GM18870 (cell line): ENCODE results near the gene RCOR2.
A peak's percentile ranks its signal among the peaks of the same experiment; 100 is the strongest.
"Not testable (repeated sequence)": the region's sequence is repeated elsewhere in the genome, so short reads cannot be mapped to it uniquely, and the experiment has no call there.

Experiments
- ATAC-seq: cut with Tn5 transposase; IDR thresholded peaks from one replicate; pipeline ENCODE4 v1.9.1; 2021; ENCODE audit warnings: moderate library complexity; ENCODE audit not compliant: unreplicated experiment

RCOR2 gene

DNA sequence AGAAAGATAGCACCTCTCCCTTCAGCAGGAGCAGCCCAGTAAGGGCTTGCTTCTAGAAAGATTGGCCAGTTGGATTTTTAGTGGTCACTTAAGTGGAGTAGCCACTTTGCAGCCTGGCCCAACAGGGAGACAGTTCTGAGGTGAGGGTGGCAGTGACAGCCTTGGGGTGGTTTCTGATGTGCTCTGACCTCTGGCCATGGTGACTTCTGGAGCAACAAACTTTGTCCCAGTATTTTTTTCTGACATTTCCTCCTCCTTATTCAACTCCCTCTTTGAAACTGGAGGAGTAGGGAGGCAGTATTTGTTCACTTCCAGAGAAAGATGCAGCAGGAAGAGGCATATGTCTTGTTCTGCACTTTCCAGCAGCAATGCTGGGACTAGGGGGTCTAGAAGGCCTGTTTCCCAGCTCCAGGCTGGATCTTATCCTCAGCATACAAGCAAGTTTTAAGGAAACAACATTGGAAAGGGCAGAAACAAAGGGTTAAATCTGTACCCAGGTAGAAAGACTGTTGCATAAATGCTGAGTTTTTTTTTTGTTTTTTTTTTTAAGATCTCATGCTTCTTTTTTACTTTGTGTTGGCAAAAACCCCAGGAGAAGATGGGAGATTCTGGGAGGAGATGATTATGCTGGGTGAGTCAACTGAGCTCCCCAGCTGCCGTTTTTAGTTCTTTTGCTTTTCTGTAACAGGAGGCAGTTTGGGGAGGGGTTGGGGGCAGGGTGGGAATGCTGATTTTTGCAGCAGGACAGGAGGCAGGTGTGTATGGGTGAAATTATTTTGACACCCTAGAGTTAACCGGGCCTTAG is 37.2 kb downstream of the RCOR2 start:
- ATAC-seq, result no peak

DNA sequence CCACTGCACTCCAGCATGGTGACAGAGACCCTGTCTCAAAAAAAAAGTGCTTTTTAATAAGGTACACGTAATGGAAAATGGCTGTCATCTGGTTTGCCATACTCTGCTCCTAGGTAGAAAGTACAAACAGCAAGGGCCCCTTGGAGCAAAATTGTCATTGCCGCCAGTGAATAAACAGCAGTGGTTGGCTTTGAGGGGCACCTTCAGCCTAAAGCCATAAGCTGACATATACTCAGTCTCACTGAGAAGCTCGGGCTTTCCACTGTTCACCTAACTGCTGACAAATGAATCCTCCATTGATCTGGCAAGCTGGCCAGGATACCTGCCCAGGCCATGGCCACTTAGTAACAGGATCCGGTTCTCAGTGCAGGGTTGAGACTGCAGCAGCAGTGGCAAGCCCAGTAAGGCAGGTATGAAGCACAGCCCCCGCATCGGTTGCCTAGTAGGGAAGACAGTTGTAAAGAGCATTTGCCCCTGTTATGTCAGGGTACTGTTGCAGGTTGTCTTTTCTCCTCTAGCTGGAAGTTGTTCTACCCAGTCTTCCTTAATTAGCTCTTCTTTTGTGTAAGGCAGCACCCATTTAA is 39.2 kb downstream of the RCOR2 start:
- no peak for ATAC-seq

DNA sequence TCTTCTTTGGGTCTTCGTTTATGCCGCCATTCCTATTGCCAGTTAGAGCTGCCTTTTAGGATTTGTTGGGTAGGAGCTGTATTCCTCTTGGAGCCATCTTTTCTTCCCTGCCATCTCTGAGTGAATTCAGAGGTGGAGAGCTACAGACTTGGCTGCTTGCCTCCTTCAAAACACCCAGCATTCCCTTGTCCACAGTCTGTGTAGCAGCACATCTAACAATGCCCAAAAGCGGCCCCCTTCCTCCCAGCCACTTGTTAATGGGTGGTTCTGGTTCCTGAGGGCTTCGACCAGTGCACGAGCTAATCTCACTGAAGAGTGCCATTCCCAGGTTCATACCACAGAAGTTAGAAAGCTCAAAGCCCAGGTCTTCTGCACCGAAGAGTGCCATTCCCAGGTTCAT is 40.3 kb downstream of the RCOR2 start:
- ATAC-seq, result no peak

DNA sequence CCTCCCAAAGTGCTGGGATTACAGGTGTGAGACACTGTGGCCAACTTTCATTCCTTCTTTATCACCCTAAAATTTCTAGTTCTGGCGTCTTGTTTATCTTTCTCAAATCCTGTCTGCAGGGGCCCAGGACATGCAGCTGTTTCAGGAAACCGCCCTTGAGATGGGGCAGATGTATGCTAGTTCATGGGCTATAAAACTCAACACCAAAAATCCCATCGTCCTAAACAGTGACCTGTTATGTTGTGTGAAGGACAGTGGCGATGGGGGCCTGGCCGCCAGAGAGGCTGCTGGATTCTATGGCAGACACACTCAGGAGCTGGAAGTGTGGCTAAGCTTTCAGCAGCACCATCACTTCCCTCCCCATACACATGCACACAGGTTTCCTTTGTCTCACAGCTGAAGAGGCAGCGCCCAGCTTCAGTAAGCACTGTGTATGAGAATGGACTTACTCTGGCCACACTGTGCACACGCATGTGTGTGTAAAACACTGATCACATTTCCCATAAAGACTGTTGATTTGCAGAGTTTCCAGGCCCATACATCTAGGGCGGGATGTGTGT is 41.4 kb downstream of the RCOR2 start:
- ATAC-seq, result no peak

DNA sequence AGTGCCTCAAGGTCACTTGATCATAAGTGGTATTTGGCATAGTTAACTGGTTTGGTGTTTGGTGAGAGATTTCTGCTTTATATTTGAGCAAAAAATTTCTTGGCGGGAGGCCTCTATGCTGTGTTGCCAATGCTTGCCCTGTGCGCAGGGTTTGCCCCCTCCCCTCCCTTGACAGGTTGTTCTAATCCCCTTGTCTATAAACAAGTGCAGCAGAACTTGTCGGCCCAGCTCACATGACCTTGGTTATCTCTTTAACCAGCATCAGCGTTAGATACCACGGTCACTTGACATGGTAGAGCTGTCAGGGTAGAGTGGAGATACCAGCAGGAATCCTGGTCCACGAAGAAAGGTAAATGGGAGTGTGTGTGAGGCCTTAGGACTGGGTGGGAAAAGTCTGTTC is 42.5 kb downstream of the RCOR2 start:
- ATAC-seq, result no peak

DNA sequence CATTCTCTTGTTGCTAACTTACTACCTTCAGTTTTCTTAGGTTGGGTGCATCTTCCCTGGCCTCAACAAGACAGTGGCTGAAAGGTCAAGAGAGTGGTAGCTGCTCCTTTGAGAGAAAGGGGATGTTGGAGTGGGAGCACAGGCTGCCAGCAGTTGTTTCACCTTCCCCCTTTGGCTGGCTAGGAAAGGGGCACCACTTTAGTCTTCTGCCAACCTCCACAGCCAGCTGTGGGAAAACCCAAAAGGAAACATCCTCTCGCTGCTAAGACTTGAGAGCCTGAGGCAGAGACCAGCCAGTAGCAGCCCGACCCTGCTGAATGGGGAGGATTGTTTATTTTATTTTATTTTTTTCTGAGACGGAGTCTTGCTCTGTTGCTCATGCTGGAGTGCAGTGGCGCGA is 43.7 kb downstream of the RCOR2 start:
- ATAC-seq, result no peak

DNA sequence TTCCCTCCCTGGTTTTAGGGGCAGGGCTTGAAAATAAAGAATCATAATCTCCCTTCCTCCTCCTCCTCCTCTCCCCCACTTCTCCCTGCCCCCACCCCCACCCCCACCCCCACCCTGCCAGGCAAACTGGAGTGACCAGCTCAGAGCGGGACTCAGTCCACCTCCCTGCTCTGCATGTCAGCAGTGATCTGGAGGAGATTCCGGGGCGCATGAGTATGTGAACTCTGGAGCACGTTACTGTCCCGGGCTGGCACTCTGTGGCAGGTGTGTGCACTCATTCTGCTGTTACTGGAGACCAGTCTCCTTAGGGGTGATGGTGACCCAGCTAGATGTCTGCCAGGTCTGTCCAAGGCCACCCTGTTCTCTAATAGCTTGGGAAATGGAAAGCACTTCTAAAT is 44.2 kb downstream of the RCOR2 start:
- no peak for ATAC-seq

DNA sequence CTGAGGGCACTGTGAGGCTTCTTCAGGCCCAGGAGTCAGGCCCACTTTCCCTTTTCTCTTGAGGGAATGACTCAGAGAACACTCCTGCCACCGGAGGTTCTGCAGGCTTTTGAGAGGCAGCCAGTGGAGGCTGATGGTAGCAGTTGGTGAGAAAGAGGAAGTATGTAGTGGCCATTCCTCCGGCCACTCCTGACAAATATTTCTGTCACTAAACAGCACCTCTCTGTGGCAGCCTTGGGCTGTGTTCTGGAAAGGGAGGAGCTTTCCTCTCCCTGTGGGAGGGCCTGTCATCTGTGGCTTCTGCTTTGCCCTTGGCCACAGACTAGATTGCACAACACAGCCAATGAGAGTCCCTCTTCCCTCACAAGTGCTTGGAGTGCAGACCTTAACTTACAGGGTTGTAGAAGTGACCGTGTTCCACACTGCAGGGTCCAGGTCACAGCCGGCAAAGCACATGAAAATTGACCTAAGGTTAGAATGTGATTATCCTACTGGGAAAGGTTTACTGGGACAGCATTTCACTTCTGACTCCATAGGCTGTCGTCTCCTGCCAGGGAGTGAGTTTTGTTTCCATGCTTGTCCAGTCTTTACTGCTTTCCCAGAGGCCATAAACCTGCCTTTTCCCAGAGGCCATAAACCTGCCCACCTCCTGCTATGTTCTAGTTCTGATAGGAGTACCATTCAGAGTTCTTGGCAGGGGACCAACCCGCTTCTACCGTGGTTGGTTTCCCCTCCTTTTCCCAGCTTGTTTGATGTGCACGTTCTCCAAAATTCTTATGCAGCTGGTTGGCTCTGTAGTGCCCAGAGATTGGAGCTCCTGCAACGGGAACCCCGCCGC is 44.8 kb downstream of the RCOR2 start:
- ATAC-seq, result peak; percentile 91

DNA sequence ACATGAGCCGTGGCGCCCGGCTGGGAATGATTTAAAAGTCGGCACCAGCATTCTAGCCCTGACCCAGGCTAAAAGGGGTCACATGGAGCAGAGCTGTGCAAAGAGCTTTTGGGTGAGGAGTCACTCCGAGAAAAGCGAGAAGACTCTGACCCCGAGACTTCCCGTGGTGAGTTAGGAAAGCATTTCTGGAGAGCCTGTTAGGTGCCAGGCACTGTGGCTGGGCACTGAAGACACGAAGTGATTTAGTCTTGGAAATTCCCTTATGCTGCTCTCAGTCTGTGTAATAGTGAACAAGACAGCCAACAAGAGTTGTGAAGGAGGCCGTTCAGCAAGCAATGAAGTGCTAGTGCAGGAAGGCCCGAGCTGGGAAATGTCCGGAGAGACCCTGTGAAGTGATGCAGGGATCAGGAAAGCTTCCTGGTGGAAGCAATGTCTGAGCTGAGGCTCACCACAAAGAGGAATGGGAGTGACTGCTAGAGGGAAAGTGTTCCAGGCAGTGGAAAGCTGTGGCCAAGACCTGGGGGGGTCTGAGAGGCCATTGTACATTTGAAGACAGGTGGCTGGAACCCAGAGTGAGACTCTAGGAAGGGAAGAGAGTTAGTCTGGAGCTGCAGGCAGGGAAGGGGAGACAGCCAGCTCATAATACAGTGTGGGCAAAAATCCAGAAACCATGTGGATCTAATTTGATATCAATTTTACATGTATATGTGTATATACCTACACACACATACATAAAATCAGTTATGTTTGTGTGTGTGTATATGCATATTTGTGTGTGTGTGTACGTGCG is 46.4 kb downstream of the RCOR2 start:
- ATAC-seq, result no peak

DNA sequence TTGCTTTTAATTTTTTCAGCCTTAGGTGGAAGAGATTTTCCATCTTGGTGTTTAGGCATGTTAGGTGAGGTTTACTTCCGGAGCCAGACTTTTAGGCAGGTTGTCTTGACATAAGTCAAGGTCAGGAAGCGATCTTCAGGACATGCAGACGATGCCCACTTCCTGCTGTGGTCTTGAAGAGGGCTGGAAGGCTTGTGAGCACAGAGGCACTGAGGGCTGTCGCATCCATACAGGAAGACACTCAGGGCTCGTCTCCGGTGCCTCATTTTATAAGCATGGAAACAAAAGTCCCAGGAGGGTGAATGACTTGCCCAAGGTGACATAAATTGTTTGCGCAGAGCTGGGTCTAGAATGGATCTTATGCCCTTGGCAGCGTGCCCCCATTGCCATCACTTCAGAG is 47.3 kb downstream of the RCOR2 start:
- ATAC-seq, result no peak

DNA sequence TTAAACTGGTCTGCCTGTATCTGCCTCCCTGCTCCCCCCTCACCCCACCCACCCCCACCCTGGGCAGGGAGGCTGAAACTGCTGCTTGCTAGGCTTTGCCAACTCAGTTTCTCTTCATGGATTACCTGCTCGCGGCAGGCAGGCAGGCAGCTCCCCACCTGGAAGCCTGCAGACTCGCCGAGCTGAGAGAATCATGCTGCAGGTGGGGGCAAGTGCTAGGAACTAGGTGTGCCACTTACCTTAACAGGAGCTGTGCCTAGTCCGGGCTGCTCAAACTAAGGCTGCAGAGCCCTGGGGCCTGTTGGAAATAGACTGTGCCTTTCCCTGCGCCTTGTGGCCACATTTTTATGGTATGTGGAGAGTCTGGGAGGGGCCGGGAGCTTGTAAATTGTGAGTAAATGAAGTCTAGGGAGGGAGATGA is 47.8 kb downstream of the RCOR2 start:
- ATAC-seq, result no peak

DNA sequence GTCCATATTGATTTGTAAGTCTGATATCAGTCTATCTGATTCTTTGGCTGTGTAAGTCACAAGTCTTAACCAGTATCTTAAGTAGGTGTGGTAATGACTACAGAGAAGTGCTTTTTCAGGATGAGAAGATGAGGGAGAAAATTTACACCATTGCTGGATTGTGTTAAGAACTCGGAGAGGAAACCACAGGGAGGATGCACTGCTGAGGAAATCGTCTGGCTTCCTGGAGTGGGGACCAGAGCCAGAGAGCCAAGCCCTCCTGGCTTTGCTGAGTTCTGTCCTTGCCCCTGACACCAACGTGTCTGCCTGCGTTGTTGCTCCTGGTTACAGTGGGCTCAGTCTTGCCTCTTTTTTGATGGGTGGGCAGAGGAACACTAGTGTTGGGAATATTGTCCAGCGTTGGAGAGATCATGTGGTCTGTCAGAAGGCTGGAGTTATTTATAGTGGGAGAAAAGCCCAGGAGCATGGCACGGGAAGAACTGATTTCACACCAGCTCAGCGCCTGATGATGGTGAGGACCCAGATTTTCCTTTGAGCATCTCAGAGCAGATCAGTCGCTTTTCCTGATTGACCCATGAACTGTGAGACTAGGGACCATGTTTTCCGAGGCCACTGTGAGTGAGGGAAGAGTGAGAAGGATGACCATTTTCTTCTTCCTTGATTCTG is 48.4 kb downstream of the RCOR2 start:
- ATAC-seq, result no peak

DNA sequence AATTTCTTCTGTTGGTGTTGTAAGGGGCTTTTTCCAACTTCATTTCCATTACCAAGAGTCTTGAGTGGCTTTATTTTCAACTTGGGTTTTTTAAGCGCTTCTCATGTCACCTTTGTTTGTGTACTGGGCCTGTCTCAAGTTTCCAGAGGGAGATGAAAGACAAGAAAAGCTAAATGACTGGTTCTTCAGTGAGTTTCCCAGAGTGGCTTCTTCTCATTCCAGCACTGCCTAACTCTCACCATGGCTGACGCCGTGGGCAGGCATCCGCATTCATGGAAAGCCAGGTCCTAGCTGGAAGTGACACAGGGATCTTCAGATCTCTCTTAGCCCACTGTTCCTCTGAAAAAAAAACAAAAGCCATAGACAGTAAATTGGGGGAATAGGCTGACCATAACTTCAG is 49.5 kb downstream of the RCOR2 start:
- no peak for ATAC-seq

DNA sequence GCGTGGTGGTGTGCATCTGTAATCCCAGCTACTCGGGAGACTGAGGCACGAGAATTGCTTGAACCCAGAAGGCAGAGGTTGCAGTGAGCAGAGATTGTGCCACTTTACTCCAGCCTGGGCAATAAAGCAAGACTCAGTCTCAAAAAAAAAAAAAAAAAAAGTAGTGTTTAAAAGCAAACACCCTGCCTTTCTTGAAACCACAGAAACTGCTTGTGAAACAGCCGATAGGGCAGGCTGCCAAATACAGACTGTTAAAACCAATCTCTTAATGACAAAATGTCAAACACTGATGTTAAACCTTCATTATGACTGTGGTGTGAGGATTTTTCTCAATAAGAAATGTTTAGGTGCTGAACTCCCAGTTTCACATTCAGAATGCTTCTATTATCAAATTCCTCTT is 50.8 kb downstream of the RCOR2 start:
- peak; percentile 71 for ATAC-seq

DNA sequence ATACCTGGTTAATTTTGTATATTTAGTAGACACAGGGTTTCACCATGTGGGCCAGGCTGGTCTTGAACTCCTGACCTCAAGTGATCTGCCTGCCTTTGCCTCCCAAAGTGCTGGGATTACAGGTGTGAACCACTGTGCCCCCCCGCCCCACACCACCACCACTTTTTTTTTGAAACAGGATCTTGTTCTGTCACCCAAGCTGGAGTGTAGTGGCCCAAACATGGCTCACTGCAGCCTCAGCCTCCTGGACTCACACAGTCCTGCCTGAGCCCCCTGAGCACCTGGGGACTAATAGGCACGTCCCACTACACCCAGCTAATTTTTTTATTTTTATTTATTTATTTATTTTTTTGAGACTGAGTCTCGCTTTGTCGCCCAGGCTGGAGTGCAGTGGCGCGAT is 53.3 kb downstream of the RCOR2 start:
- not testable (repeated sequence) for ATAC-seq

DNA sequence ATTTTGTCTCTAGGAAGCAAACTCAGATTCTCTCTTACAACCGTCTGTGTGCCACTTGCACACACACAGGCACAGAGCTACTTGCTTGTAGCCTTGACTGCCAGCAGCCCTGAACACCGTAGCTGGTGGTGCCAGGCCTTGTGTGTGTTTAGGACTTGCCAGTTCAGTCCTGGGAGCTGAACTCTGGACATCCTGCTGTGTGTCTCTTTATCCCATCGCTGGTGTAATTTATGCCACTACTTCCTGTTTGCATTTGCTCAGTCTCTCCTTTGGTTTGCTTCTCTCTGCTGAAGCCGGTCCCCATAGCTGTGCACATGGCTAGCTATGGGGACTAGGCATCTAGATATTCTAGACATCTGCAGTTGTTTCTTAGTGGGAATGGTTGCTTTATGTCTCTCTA is 54.0 kb downstream of the RCOR2 start:
- no peak for ATAC-seq
